Gastroesophageal sphincter (tissue), 3 donors: ENCODE data around the gene DIAPH3.
"Not testable (repeated sequence)": the region's sequence is repeated elsewhere in the genome, so short reads cannot be mapped to it uniquely, and the experiment has no call there.

ENCODE experiments used
- EP300 ChIP-seq: sonication (generic); formaldehyde crosslinking; IDR thresholded peaks from one replicate; pipeline ENCODE4 v1.6.1; 2017; ENCODE audit warnings: antibody characterized with exemption, mild to moderate bottlenecking
- POLR2A ChIP-seq, 2 donors: fragments of 450-650 bp; IDR thresholded peaks; one replicate each; pipeline ENCODE4 v1.6.1; 2017; ENCODE audit warnings: antibody characterized with exemption in 2 of 2, mild to moderate bottlenecking in 2 of 2, moderate library complexity in 1 of 2
- POLR2AphosphoS5 ChIP-seq: sonication (generic); formaldehyde crosslinking; IDR thresholded peaks from one replicate; pipeline ENCODE4 v1.6.1; 2017; ENCODE audit warnings: antibody characterized with exemption
- TF ChIP-seq, protein P1 (sequence below), 4 experiments: fragments of 200-600 bp in 2 of 4; fragments of 450-650 bp in 2 of 4; sonication (generic) in 1 of 4; IDR thresholded peaks; one replicate each; pipeline ENCODE4 v1.5.1; 2017 to 2019; ENCODE audit warnings: antibody characterized with exemption in 4 of 4, mild to moderate bottlenecking in 2 of 4, moderate library complexity in 2 of 4

DNA sequence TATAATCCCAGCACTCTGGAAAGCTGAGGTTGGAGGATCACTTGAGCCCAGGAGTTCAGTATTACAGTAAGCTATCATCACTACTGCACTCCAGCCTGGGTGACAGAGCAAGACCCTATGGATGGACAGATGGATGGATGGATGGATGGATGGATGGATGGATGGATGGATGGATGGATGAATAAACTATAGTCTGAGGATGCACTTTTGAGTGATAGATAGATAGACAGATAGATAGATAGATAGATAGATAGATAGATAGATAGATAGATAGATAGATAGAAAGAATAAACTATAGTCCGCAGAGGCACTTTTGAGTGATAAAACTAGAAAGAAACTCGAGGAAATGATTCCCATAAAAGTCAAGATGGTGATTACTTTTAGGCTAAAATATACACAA is 79.9 kb downstream of the DIAPH3 start:
- TF ChIP-seq, protein P1, sequence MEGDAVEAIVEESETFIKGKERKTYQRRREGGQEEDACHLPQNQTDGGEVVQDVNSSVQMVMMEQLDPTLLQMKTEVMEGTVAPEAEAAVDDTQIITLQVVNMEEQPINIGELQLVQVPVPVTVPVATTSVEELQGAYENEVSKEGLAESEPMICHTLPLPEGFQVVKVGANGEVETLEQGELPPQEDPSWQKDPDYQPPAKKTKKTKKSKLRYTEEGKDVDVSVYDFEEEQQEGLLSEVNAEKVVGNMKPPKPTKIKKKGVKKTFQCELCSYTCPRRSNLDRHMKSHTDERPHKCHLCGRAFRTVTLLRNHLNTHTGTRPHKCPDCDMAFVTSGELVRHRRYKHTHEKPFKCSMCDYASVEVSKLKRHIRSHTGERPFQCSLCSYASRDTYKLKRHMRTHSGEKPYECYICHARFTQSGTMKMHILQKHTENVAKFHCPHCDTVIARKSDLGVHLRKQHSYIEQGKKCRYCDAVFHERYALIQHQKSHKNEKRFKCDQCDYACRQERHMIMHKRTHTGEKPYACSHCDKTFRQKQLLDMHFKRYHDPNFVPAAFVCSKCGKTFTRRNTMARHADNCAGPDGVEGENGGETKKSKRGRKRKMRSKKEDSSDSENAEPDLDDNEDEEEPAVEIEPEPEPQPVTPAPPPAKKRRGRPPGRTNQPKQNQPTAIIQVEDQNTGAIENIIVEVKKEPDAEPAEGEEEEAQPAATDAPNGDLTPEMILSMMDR (IDR thresholded peaks at IDR 0.05): not testable (repeated sequence)
- TF ChIP-seq POLR2AphosphoS5; POLR2A (IDR thresholded peaks at IDR 0.05); EP300: not testable (repeated sequence)
